IMR-90 (cell line): ENCODE data around the gene CDKAL1. TPM values are rescaled to one million over a fixed set of nuclear protein-coding genes. Genes with fewer than 3 reads are reported as not detected.
A peak's percentile ranks its signal among the peaks of the same experiment; 100 is the strongest.

ENCODE experiments used
- ATAC-seq: fragments of 200-7000 bp; cut with Tn5 transposase; 2 replicates; pipeline ENCODE4 v1.9.1; 2020; ENCODE audit warnings: low read depth, mild to moderate bottlenecking, moderate library complexity
- BruUV-seq: library from RNA; stranded (reverse); fragments of 400-500 nt; replicated peaks from 2 replicates; lab custom pipeline; 2021; lab: Mats Ljungman, UMichigan
- CTCF ChIA-PET: fragments of 300-600 bp; formaldehyde crosslinking; extraction: SDS; loops from one replicate; lab custom pipeline; 2021; ENCODE audit warnings: antibody characterized with exemption; lab: Yijun Ruan, JAX
- POLR2A ChIA-PET: fragments of 300-600 bp; sonication (Branson Sonifier 250); formaldehyde crosslinking; loops from one replicate; lab custom pipeline; 2022; ENCODE audit warnings: antibody characterized with exemption; ENCODE audit not compliant: unreplicated experiment; lab: Charles Lee
- DNase-seq: peaks from one replicate; pipeline ENCODE4 v3.0.0; 2013
- H2AFZ ChIP-seq: replicated peaks from 2 replicates; pipeline ENCODE3; 2013; ENCODE audit warnings: low read length, mild to moderate bottlenecking; ENCODE audit not compliant: poor library complexity
- H2AK5ac ChIP-seq: 2 replicates; pipeline ENCODE4 v1.6.1; 2013; ENCODE audit warnings: low read depth, low read length, inconsistent platforms
- H2AK9ac ChIP-seq: replicated peaks from 2 replicates; pipeline ENCODE3; 2013; ENCODE audit warnings: mild to moderate bottlenecking, low read depth, low read length, moderate library complexity; ENCODE audit not compliant: poor library complexity
- H2BK120ac ChIP-seq: 2 replicates; pipeline ENCODE4 v1.6.1; 2013; ENCODE audit warnings: low read depth, low read length, inconsistent platforms
- H2BK15ac ChIP-seq: 3 replicates; pipeline ENCODE4 v1.6.1; 2013; ENCODE audit warnings: low read depth, low read length, inconsistent platforms
- H2BK20ac ChIP-seq: 2 replicates; pipeline ENCODE4 v1.6.1; 2013; ENCODE audit warnings: low read depth, mild to moderate bottlenecking, inconsistent platforms, low read length, moderate library complexity
- H2BK5ac ChIP-seq: 2 replicates; pipeline ENCODE4 v1.6.1; 2013; ENCODE audit warnings: mild to moderate bottlenecking, low read depth, low read length, inconsistent platforms; ENCODE audit not compliant: poor library complexity, severe bottlenecking
- H3K14ac ChIP-seq: replicated peaks from 2 replicates; pipeline ENCODE4 v1.6.1; 2013; ENCODE audit warnings: low read depth, low read length, inconsistent platforms
- H3K18ac ChIP-seq: 2 replicates; pipeline ENCODE4 v1.6.1; 2013; ENCODE audit warnings: low read depth, low read length, control low read depth
- H3K23ac ChIP-seq: 2 replicates; pipeline ENCODE4 v1.6.1; 2013; ENCODE audit warnings: low read depth, low read length, inconsistent platforms
- H3K27ac ChIP-seq: 2 replicates; pipeline ENCODE4 v1.5.1; 2013; ENCODE audit warnings: mild to moderate bottlenecking, control low read depth, low read length; ENCODE audit not compliant: insufficient read depth
- H3K27me3 ChIP-seq: 2 replicates; pipeline ENCODE4 v1.6.1; 2013; ENCODE audit warnings: low read length; ENCODE audit not compliant: control insufficient read depth, insufficient read depth
- H3K36me3 ChIP-seq: 2 replicates; pipeline ENCODE4 v1.6.1; 2013; ENCODE audit warnings: low read length, mixed read lengths; ENCODE audit not compliant: control insufficient read depth, insufficient read depth
- H3K4ac ChIP-seq: 2 replicates; pipeline ENCODE4 v1.6.1; 2013; ENCODE audit warnings: low read depth, low read length, inconsistent platforms
- H3K4me1 ChIP-seq: 2 replicates; pipeline ENCODE4 v1.6.1; 2013; ENCODE audit warnings: low read length, mixed read lengths; ENCODE audit not compliant: control insufficient read depth, insufficient read depth
- H3K4me2 ChIP-seq: 2 replicates; pipeline ENCODE4 v1.6.1; 2013; ENCODE audit warnings: low read depth, mild to moderate bottlenecking, control low read depth, low read length, moderate library complexity
- H3K4me3 ChIP-seq: 2 replicates; pipeline ENCODE4 v1.5.1; 2013; ENCODE audit warnings: low read depth, mild to moderate bottlenecking, control low read depth, low read length, moderate library complexity; ENCODE audit not compliant: insufficient read depth
- H3K56ac ChIP-seq: 2 replicates; pipeline ENCODE4 v1.6.1; 2013; ENCODE audit warnings: low read length, inconsistent platforms; ENCODE audit not compliant: insufficient read depth; ENCODE audit errors: extremely low read depth
- H3K79me1 ChIP-seq, 2 experiments: 2 replicates each; pipeline ENCODE4 v1.6.1; 2013; ENCODE audit warnings: low read length in 2 of 2, inconsistent platforms in 1 of 2, low read depth in 1 of 2
- H3K9ac ChIP-seq: 2 replicates; pipeline ENCODE4 v1.6.1; 2013; ENCODE audit warnings: low read depth, low read length, control low read depth
- H3K9me1 ChIP-seq: 2 replicates; pipeline ENCODE4 v1.6.1; 2013; ENCODE audit warnings: low read length, inconsistent platforms; ENCODE audit not compliant: insufficient read depth
- H3K9me3 ChIP-seq: 2 replicates; pipeline ENCODE4 v1.6.1; 2013; ENCODE audit warnings: low read length; ENCODE audit not compliant: control insufficient read depth, insufficient read depth
- H4K20me1 ChIP-seq: 2 replicates; pipeline ENCODE4 v1.6.1; 2013; ENCODE audit warnings: low read length, inconsistent platforms; ENCODE audit not compliant: insufficient read depth
- H4K5ac ChIP-seq: 2 replicates; pipeline ENCODE4 v1.6.1; 2013; ENCODE audit warnings: mild to moderate bottlenecking, low read depth, low read length, control low read depth
- H4K8ac ChIP-seq, 2 experiments: 2 replicates each; pipeline ENCODE4 v1.6.1; 2013; ENCODE audit warnings: low read depth in 2 of 2, low read length in 2 of 2, control low read depth in 1 of 2, inconsistent platforms in 1 of 2
- H4K91ac ChIP-seq: 2 replicates; pipeline ENCODE4 v1.6.1; 2013; ENCODE audit warnings: low read depth, low read length, inconsistent platforms; ENCODE audit not compliant: insufficient read depth
- FOS ChIP-seq: fragments of 150-350 bp; IDR thresholded peaks from 2 replicates; pipeline ENCODE4 v1.6.1; 2016; ENCODE audit warnings: low read depth, low read length
- NFE2L2 ChIP-seq: fragments of 150-350 bp; IDR thresholded peaks from 2 replicates; pipeline ENCODE4 v1.6.1; 2016; ENCODE audit warnings: low read depth, mild to moderate bottlenecking, low read length
- WGBS, 2 experiments: methylation state at CpG; one replicate each; pipeline versions ENCODE4 v1.1.5 to v1.1.7; 2013; ENCODE audit warnings: missing lambda C conversion rate in 2 of 2; ENCODE audit not compliant: insufficient read length in 1 of 2; ENCODE audit errors: extremely low coverage in 2 of 2; 5-methylcytosine and 5-hydroxymethylcytosine counted together
- dilution Hi-C: fragments of 300-500 bp; cut with HindIII; formaldehyde crosslinking; loops from one replicate; pipeline ENCODE4 v1.14.3; 2018; ENCODE audit warnings: low sequenced_read_pairs; ENCODE audit not compliant: unreplicated experiment
- in situ Hi-C: fragments of 300-500 bp; cut with MboI; formaldehyde crosslinking; loops from 3 replicates; pipeline ENCODE4 v1.14.3; 2019; ENCODE audit warnings: low sequenced_read_pairs, inconsistent platforms, mixed read lengths
- intact Hi-C: fragments of 100-400 bp; cut with micrococcal nuclease; formaldehyde crosslinking; loops from 2 replicates; pipeline ENCODE4 v1.10.0; 2022
- polyA plus RNA-seq, 3 experiments: library from polyadenylated mRNA; depleted of rRNA; stranded (reverse); fragments of >200 nt; gene quantifications; 2 replicates each; pipeline ENCODE4 v1.2.3, GENCODE V29; 2012; ENCODE audit warnings: low replicate concordance in 1 of 3
- total RNA-seq: library from RNA; depleted of rRNA; stranded (reverse); fragments of >200 nt; gene quantifications from 2 replicates; pipeline ENCODE4 v1.2.3, GENCODE V29; 2012

Gene CDKAL1
- total and polyA plus RNA-seq, 2 of the 4 experiments (the other 2 are of a cell fraction), result 3.7 to 13.1 TPM

DNA sequence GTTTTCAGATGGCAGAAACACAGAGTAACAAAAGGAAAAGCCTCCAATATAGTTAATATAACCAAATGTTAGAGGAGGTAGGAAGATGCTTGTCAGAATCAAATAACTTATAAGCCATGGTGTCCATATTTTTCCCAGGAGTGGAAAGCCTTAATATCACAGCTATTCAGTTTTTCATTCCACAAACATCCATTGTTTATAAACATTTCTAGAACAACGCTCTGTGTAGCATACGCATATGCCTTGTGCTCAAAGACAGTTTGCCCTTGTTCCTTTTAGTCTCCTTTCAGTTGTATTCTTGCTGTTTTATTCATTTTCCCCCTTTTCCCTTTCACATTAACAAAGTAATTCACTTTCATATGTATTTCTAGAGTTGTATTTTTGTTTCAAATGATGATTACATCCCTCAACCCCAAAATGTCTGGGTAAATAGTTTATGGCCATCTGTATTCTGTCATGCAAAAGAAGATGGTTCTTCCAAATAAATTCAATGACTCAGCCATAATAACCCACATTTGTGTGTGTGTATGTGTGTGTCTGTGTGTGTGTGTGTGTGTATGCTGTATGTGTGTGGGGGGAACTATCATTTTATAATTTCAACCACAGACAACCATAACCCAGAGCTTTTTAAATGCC, 603.6 kb downstream of the CDKAL1 start:
- Histone ChIP-seq H3K14ac (no peak overlapping the region), H3K27me3 (no peaks in the 10 kb centered on the region), H3K79me1 (no peaks in the 10 kb centered on the region), H2AK9ac (no peak overlapping the region), H3K23ac (no peak overlapping the region), H3K4me3 (no peak overlapping the region), H4K5ac (no peak overlapping the region), H3K9ac (no peak overlapping the region), H3K4me2 (no peak overlapping the region), H3K4me1 (peaks cover 2% of the 10 kb centered on the region; the same call in 1 of the 2 replicates), H2BK15ac (no peak overlapping the region), H2AFZ (no peak overlapping the region), H4K20me1 (no peaks in the 10 kb centered on the region), H4K91ac (no peak overlapping the region), H3K4ac (no peak overlapping the region), H2BK120ac (no peak overlapping the region), H3K56ac (no peak overlapping the region), H2AK5ac (no peak overlapping the region), H3K9me1 (no peaks in the 10 kb centered on the region; the same call in 1 of the 2 replicates), H3K27ac (no peak overlapping the region), H2BK5ac (no peak overlapping the region), H3K9me3 (no peaks in the 10 kb centered on the region), H3K36me3 (no peaks in the 10 kb centered on the region), H4K8ac (no peak overlapping the region), H2BK20ac (no peak overlapping the region), H3K18ac (no peak overlapping the region)
- dilution Hi-C loops, result no loop called here
- in situ Hi-C loops, result no loop called here
- intact Hi-C loops, result no loop called here
- BruUV-seq, result no TSS peak
- ChIA-PET CTCF (no interaction called here), POLR2A (no interaction called here)
- TF ChIP-seq FOS (no peak), NFE2L2 (peak; percentile 22; the same call in 1 of the 2 replicates)
- DNase-seq, result peak; percentile 44
- no CpG with 5 or more reads among the region's 2 CpGs for WGBS, 2 experiments
- peak; percentile 66 for ATAC-seq
